Progenitor cell of endocrine pancreas (in vitro differentiated cells): ENCODE results near the gene DLD. TPM values are rescaled to one million over a fixed set of nuclear protein-coding genes. Genes with fewer than 3 reads are reported as not detected.

Source experiments
- DNase-seq: peaks from one replicate; pipeline ENCODE4 v3.0.0; 2021; ENCODE audit warnings: low spot score; ENCODE audit not compliant: unreplicated experiment
- H3K27ac Mint-ChIP-seq: 2 replicates; pipeline ENCODE4 v1.8.0; 2021; ENCODE audit warnings: mild to moderate bottlenecking, moderate library complexity, mixed read lengths
- H3K27me3 Mint-ChIP-seq: 2 replicates; pipeline ENCODE4 v1.8.0; 2021; ENCODE audit warnings: mixed read lengths
- H3K36me3 Mint-ChIP-seq: 2 replicates; pipeline ENCODE4 v1.8.0; 2022; ENCODE audit warnings: mixed read lengths; ENCODE audit not compliant: insufficient read depth
- H3K4me1 Mint-ChIP-seq: 2 replicates; pipeline ENCODE4 v1.8.0; 2021; ENCODE audit warnings: low read depth, mixed read lengths
- H3K4me3 Mint-ChIP-seq: 2 replicates; pipeline ENCODE4 v1.8.0; 2021; ENCODE audit warnings: low read depth, mild to moderate bottlenecking, moderate library complexity, mixed read lengths
- H3K9me3 Mint-ChIP-seq: 2 replicates; pipeline ENCODE4 v1.8.0; 2021; ENCODE audit warnings: low read depth, mixed read lengths
- total RNA-seq: library from RNA; stranded (reverse); gene quantifications from 2 replicates; pipeline ENCODE4 v1.2.1, GENCODE V29; 2021
- TF ChIP-seq, protein P1 (sequence below): fragments of 200-600 bp; sonication (generic); IDR thresholded peaks from one replicate; pipeline ENCODE4 v1.5.0; 2021; ENCODE audit warnings: antibody characterized with exemption, mild to moderate bottlenecking; ENCODE audit not compliant: unreplicated experiment

DLD gene
- total RNA-seq, 1 donor from 2014 or later = 75.7 TPM

DNA sequence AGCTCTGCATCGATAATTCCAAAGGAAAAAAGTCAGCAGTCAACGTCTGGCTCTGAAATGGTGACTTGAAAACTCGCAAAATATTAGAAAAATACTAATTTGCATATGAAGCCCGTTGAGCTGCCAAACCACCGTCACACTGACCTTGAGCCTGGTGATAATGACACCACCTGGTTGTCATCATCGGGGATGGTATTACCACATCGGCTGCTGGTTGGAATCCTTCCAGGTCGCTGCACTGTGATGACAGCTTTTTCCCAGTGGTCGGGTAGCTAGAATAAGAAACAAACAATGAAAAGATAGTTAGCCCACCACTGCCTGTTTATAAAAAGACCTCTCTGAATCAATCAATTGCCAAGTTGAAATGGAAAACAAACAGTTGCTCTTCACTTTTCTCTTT, 70.4 kb downstream of the DLD start:
- Mint-ChIP-seq H3K27ac (peak overlapping the region; percentile 19), H3K27me3 (no peaks in the 10 kb centered on the region), H3K4me1 (no peaks in the 10 kb centered on the region), H3K4me3 (no peak overlapping the region), H3K9me3 (no peaks in the 10 kb centered on the region), H3K36me3 (peaks cover 44% of the 10 kb centered on the region)
- TF ChIP-seq, protein P1, sequence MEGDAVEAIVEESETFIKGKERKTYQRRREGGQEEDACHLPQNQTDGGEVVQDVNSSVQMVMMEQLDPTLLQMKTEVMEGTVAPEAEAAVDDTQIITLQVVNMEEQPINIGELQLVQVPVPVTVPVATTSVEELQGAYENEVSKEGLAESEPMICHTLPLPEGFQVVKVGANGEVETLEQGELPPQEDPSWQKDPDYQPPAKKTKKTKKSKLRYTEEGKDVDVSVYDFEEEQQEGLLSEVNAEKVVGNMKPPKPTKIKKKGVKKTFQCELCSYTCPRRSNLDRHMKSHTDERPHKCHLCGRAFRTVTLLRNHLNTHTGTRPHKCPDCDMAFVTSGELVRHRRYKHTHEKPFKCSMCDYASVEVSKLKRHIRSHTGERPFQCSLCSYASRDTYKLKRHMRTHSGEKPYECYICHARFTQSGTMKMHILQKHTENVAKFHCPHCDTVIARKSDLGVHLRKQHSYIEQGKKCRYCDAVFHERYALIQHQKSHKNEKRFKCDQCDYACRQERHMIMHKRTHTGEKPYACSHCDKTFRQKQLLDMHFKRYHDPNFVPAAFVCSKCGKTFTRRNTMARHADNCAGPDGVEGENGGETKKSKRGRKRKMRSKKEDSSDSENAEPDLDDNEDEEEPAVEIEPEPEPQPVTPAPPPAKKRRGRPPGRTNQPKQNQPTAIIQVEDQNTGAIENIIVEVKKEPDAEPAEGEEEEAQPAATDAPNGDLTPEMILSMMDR = no peak
- DNase-seq = no peak

DNA sequence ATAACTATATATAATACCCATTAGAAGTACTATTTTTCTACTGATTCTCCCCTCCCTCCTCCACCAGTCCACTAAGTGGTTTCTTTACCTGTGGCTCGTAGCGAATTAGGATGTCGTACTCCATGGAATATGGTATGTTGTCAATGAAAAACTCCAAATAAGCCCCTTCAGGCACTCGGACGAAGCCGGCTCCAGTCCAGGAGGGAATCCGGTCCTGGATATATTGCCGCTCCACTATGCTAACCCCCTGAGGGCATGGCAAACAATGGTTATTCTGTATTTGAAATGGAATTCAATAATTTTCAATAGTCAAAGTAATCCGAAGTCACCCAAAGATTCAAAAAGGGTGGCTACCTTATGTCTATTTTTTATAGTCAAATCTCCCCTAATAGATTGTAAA, 71.8 kb downstream of the DLD start:
- Mint-ChIP-seq H3K27me3 (no peaks in the 10 kb centered on the region), H3K9me3 (no peaks in the 10 kb centered on the region), H3K36me3 (peaks cover 42% of the 10 kb centered on the region), H3K27ac (no peak overlapping the region), H3K4me3 (no peak overlapping the region), H3K4me1 (no peaks in the 10 kb centered on the region)
- no peak for DNase-seq
- TF ChIP-seq, protein P1 = no peak

DNA sequence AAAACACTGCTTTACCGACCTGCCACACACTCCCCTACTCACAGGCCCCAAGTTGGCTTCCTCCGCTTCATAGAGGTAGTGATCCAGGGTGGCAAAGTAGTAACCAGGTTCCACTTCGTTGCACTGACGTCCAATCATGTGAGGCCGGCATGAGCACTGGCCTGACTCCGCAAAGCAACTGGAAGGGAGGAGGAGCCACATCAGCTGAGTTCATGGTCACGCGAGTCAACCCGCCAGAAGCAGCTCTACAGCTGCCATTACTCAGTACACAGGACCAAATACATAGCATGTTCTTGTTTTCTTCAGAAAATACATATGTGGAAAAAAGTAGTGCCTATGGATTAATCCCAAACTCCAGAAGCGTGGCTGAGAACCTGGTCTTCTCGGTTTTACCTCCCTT, 73.5 kb downstream of the DLD start:
- no peaks in the 10 kb centered on the region for H3K4me1 Mint-ChIP-seq
- TF ChIP-seq, protein P1 = no peak
- peaks cover 33% of the 10 kb centered on the region for H3K36me3 Mint-ChIP-seq
- DNase-seq = no peak
- H3K27ac Mint-ChIP-seq = no peak overlapping the region
- H3K4me3 Mint-ChIP-seq = no peak overlapping the region
- H3K27me3 Mint-ChIP-seq = no peaks in the 10 kb centered on the region
- no peaks in the 10 kb centered on the region for H3K9me3 Mint-ChIP-seq

DNA sequence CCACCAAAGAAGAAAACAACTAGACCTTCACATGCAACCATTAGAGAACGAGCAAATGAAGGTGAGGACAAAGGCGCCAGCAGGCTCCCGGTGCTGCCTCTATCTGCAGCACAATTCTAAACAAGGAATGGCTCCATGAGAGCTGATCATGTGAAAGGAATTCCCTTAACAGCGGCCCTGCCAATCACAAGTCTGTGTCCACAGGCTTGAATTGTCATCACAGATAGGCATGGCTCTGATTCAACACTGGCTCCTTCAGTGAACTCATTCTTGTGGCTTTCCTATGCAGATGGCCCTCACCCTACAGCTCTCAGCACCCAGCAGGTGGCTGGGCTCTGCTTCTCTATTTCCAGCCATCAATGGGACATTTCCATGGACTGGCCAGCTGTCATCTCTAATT, 75.7 kb downstream of the DLD start:
- H3K27me3 Mint-ChIP-seq = no peaks in the 10 kb centered on the region
- TF ChIP-seq, protein P1 = no peak
- H3K27ac Mint-ChIP-seq = peak overlapping the region; percentile 56
- no peak overlapping the region for H3K4me3 Mint-ChIP-seq
- no peaks in the 10 kb centered on the region for H3K4me1 Mint-ChIP-seq
- peaks cover 32% of the 10 kb centered on the region for H3K36me3 Mint-ChIP-seq
- no peaks in the 10 kb centered on the region for H3K9me3 Mint-ChIP-seq
- no peak for DNase-seq

DNA sequence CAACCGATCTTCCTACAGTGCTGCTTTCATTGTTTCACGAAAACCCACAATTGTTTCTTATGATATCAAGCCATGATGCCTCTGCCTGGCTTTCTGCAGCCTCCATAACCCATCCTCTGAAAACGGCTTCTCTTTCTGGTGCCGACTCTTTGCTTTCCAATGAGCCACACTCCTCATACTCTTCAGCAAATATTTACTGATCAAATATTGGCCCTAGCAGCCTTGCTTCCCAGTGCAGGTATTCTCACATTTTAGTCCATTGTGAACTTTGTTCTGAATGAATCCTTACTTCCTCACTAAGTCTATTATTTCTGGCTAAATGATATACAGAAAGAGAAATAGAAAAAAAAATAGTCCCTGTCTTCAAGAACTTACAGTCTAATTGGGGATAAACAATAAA, 76.4 kb downstream of the DLD start:
- Mint-ChIP-seq H3K27ac (no peak overlapping the region), H3K9me3 (no peaks in the 10 kb centered on the region), H3K4me3 (no peak overlapping the region), H3K36me3 (peaks cover 28% of the 10 kb centered on the region), H3K27me3 (no peaks in the 10 kb centered on the region), H3K4me1 (no peaks in the 10 kb centered on the region)
- DNase-seq = no peak
- TF ChIP-seq, protein P1 = no peak

DNA sequence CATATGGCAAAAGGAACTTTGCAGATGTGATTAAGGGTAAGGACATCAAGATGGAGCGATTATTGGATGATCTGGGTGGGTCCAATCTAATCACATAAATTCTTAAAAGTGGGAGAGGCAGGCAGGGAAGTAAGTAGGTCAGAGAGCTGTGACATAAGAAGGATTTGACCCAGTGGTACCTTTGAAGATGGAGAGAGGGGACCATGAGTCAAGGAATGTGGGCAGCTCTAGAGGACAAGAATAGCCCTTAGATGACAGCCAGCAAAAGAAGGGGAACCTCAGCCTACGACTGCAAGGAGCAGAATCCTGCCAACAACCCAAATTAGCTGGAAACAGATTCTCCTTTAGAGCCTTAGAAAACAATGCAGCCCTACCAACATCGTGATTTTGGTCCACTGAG, 77.5 kb downstream of the DLD start:
- H3K4me1 Mint-ChIP-seq = no peaks in the 10 kb centered on the region
- no peaks in the 10 kb centered on the region for H3K9me3 Mint-ChIP-seq
- peaks cover 32% of the 10 kb centered on the region for H3K36me3 Mint-ChIP-seq
- DNase-seq = no peak
- H3K27ac Mint-ChIP-seq = no peak overlapping the region
- TF ChIP-seq, protein P1 = no peak
- H3K4me3 Mint-ChIP-seq = no peak overlapping the region
- H3K27me3 Mint-ChIP-seq = no peaks in the 10 kb centered on the region
